Measurements from ENCODE around the gene SGMS1. TPM values are rescaled to one million over a fixed set of nuclear protein-coding genes. Genes with fewer than 3 reads are reported as not detected.

The SGMS1 gene
- polyA plus RNA-seq, 2 of the 4 experiments (the other 2 are of a cell fraction): 22.7 to 28.2 TPM

DNA sequence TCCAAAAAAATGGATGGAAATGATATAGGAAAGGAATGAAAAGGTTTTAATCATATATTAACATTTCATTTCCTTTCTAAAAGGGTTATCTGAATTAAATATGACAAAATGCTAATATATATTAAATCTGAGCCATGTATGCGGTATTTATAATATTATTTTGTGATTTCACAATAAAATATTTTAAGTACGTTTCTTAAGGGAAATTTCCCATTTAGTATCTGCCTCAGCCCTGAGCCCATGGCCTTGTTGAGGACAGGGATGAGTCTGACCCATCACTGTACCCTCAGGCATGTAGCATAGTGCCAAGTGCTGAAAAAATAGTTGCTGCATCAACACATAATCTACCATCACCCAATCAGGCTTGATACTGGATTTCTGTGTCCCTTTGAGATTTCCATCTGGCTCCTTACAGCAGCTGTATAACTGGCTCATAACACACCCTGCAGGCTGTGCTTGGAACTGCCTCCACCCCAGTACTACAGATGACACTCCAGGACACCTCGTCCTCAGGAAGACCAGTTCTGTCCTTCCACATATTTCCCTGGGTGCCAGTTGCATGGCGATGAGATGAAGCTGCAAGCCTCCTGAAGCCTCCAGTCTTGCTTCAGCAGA, 313.1 kb downstream of the SGMS1 start:
- ATAC-seq (peak; percentile 86 to 95; a peak in 5 of 6 replicates), DNase-seq (ENCODE audit: low read depth in 1 of 2, low spot score in 1 of 2) (peak; percentile 25 to 57), FAIRE-seq (no peak)
- Histone ChIP-seq H3K4me3 (no peak overlapping the region), H3K4me2 (no peak overlapping the region), H3K4me1 (0 out of 3 replicates have a peak, but pooled peaks cover 6% of the 10 kb centered on the region), H3K9me3 (no peaks in the 10 kb centered on the region), H3K27ac (no peak overlapping the region)
- WGBS (ENCODE audit: missing lambda C conversion rate): 81% methylated on average over 4 of the region's 4 CpGs
- POLR2A ChIA-PET: interaction anchor here (0.7 kb wide), 1 partner anchor 86 kb away, joined by 6 read pairs; no protein-coding TSS in a partner anchor
- CTCF ChIA-PET: interaction anchor here (0.7 to 1.2 kb wide), 4 partner anchors 15 to 50 kb away, joined by 3 read pairs; no protein-coding TSS in a partner anchor
- TF ChIP-seq, protein P1, sequence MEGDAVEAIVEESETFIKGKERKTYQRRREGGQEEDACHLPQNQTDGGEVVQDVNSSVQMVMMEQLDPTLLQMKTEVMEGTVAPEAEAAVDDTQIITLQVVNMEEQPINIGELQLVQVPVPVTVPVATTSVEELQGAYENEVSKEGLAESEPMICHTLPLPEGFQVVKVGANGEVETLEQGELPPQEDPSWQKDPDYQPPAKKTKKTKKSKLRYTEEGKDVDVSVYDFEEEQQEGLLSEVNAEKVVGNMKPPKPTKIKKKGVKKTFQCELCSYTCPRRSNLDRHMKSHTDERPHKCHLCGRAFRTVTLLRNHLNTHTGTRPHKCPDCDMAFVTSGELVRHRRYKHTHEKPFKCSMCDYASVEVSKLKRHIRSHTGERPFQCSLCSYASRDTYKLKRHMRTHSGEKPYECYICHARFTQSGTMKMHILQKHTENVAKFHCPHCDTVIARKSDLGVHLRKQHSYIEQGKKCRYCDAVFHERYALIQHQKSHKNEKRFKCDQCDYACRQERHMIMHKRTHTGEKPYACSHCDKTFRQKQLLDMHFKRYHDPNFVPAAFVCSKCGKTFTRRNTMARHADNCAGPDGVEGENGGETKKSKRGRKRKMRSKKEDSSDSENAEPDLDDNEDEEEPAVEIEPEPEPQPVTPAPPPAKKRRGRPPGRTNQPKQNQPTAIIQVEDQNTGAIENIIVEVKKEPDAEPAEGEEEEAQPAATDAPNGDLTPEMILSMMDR (IDR thresholded peaks at IDR 0.05): peak; percentile 13; the same call in 1 of the 3 replicates
- no peak for TF ChIP-seq FOSB (CRISPR knock-in tag; IDR thresholded peaks at IDR 0.05)
- TF ChIP-seq, protein P2, sequence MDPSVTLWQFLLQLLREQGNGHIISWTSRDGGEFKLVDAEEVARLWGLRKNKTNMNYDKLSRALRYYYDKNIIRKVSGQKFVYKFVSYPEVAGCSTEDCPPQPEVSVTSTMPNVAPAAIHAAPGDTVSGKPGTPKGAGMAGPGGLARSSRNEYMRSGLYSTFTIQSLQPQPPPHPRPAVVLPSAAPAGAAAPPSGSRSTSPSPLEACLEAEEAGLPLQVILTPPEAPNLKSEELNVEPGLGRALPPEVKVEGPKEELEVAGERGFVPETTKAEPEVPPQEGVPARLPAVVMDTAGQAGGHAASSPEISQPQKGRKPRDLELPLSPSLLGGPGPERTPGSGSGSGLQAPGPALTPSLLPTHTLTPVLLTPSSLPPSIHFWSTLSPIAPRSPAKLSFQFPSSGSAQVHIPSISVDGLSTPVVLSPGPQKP (IDR thresholded peaks at IDR 0.05; ENCODE audit: low read depth, low read length): no peak
- TF ChIP-seq, protein P3, sequence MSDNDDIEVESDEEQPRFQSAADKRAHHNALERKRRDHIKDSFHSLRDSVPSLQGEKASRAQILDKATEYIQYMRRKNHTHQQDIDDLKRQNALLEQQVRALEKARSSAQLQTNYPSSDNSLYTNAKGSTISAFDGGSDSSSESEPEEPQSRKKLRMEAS (IDR thresholded peaks at IDR 0.05): no peak
- peak in 1 of 2 experiments; percentile 34; a peak in 2 of 5 replicates for TF ChIP-seq RAD21 (conservative IDR thresholded peaks at IDR 0.05 in 1 of 2, IDR thresholded peaks at IDR 0.05 in 1 of 2)

DNA sequence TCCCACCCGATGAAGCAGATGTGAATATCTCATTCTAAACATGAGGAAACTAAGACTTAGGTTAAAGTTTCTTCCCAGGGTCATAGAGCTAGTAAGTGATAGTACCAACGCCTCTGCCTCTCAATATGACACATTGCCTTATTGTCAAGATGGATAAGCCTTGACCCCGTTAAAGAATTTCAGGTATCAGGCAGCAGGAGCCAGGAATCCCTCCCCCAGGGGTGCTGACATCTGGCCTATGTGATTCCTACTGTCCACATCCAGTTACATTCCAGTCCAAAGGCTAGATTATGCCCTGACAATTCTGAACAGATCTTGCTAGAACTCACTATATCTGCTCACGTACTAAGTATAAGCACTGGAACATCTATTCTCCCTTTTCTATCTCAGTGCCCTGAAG, 314.4 kb downstream of the SGMS1 start:
- no peak overlapping the region for H3K4me3 ChIP-seq
- 80% methylated on average over 4 of the region's 4 CpGs for WGBS (ENCODE audit: missing lambda C conversion rate)

GRCh38 chr10:50304660-50305059, 319.1 kb downstream of the SGMS1 start:
- H3K9me3 ChIP-seq: no peaks in the 10 kb centered on the region
- ChIA-PET POLR2A (no interaction called here), CTCF (interaction anchor here (0.6 kb wide), 1 partner anchor 325 kb away, joined by 3 read pairs; no protein-coding TSS in a partner anchor)
- H3K4me3 ChIP-seq: no peak overlapping the region
- H3K4me2 ChIP-seq: no peak overlapping the region
- WGBS (ENCODE audit: missing lambda C conversion rate): 98% methylated on average over 8 of the region's 8 CpGs
- FAIRE-seq (no peak), ATAC-seq (no peak), DNase-seq (ENCODE audit: low read depth in 1 of 2, low spot score in 1 of 2) (no peak)
- no peaks in the 10 kb centered on the region for H3K4me1 ChIP-seq
- no peak overlapping the region for H3K27ac ChIP-seq
- no peak for TF ChIP-seq CHD2 (IDR thresholded peaks at IDR 0.05; ENCODE audit: low read length, partially characterized antibody)
- no peak for TF ChIP-seq PHF8 (IDR thresholded peaks at IDR 0.05; ENCODE audit: borderline replicate concordance, low read depth)
- no peak for TF ChIP-seq CBX2 (IDR thresholded peaks at IDR 0.05; ENCODE audit: borderline replicate concordance, low read depth)
- TF ChIP-seq FOSL2 (IDR thresholded peaks at IDR 0.05): no peak
- TF ChIP-seq FOSL2 (CRISPR knock-in tag; IDR thresholded peaks at IDR 0.05): no peak
- TF ChIP-seq RCOR1 (IDR thresholded peaks at IDR 0.05; ENCODE audit: low read depth, low read length): no peak
- TF ChIP-seq, protein P3 (IDR thresholded peaks at IDR 0.05): no peak
- TF ChIP-seq EP300 (IDR thresholded peaks at IDR 0.05): no peak
- no peak for TF ChIP-seq ESRRA (IDR thresholded peaks at IDR 0.05; ENCODE audit: borderline replicate concordance, low read length)
- TF ChIP-seq HDAC2 (IDR thresholded peaks at IDR 0.05): no peak
- no peak for TF ChIP-seq ZSCAN20 (CRISPR knock-in tag; IDR thresholded peaks at IDR 0.05)
- TF ChIP-seq NFE2L2 (conservative IDR thresholded peaks at IDR 0.05; ENCODE audit: low read length): no peak
- TF ChIP-seq MAZ (IDR thresholded peaks at IDR 0.05; ENCODE audit: borderline replicate concordance, low read depth, low read length): no peak
- no peak for TF ChIP-seq FOSB (CRISPR knock-in tag; IDR thresholded peaks at IDR 0.05)

More for the DNA sequence above, 314.4 kb downstream of the SGMS1 start:
- H3K4me1 ChIP-seq: 0 out of 3 replicates have a peak, but pooled peaks cover 6% of the 10 kb centered on the region
- POLR2A ChIA-PET: no interaction called here
- H3K9me3 ChIP-seq: no peaks in the 10 kb centered on the region
- H3K4me2 ChIP-seq: no peak overlapping the region
- CTCF ChIA-PET: no interaction called here
- TF ChIP-seq RNF2 (IDR thresholded peaks at IDR 0.05; ENCODE audit: borderline replicate concordance, low read depth) (no peak), MAFK (IDR thresholded peaks at IDR 0.05; ENCODE audit: partially characterized antibody) (no peak), FOSB (CRISPR knock-in tag; IDR thresholded peaks at IDR 0.05) (no peak), JUNB (IDR thresholded peaks at IDR 0.05) (no peak), HMGXB4 (CRISPR knock-in tag; IDR thresholded peaks at IDR 0.05; ENCODE audit: borderline replicate concordance) (no peak), NR3C1 (IDR thresholded peaks at IDR 0.05) (no peak), JUN (IDR thresholded peaks at IDR 0.05) (no peak), POLR2A (IDR thresholded peaks at IDR 0.05; ENCODE audit: low read length) (no peak), ATOH8 (CRISPR knock-in tag; IDR thresholded peaks at IDR 0.05; ENCODE audit: low read depth) (no peak)
- ATAC-seq: no peak
- no peak for FAIRE-seq
- no peak for DNase-seq (ENCODE audit: low read depth in 1 of 2, low spot score in 1 of 2)
- H3K27ac ChIP-seq: no peak overlapping the region

Measured in A549 (cell line).